T-helper 1 cell treated with Interleukin-12 subunit alpha and Interleukin-12 subunit beta and Interleukin-4 antibody, amounts not matched to agents 30 μg/mL and 1 μg/mL, for 36 hours (primary cell): ENCODE data around the gene RFTN2.
"Not testable (repeated sequence)": the region's sequence is repeated elsewhere in the genome, so short reads cannot be mapped to it uniquely, and the experiment has no call there.

ENCODE experiments used
- H3K27ac Mint-ChIP-seq: one replicate; pipeline ENCODE4 v1.8.0; 2021; ENCODE audit warnings: mild to moderate bottlenecking, mixed read lengths
- H3K27me3 Mint-ChIP-seq: one replicate; pipeline ENCODE4 v1.8.0; 2021; ENCODE audit warnings: low read depth, mixed read lengths
- H3K36me3 Mint-ChIP-seq: one replicate; pipeline ENCODE4 v1.8.0; 2021; ENCODE audit warnings: low read depth, mixed read lengths
- H3K4me1 Mint-ChIP-seq: one replicate; pipeline ENCODE4 v1.8.0; 2021; ENCODE audit warnings: low read depth, mixed read lengths
- H3K4me3 Mint-ChIP-seq: one replicate; pipeline ENCODE4 v1.8.0; 2021; ENCODE audit warnings: mild to moderate bottlenecking, moderate library complexity, mixed read lengths
- H3K9me3 Mint-ChIP-seq: one replicate; pipeline ENCODE4 v1.8.0; 2021; ENCODE audit warnings: mixed read lengths

The RFTN2 gene

DNA sequence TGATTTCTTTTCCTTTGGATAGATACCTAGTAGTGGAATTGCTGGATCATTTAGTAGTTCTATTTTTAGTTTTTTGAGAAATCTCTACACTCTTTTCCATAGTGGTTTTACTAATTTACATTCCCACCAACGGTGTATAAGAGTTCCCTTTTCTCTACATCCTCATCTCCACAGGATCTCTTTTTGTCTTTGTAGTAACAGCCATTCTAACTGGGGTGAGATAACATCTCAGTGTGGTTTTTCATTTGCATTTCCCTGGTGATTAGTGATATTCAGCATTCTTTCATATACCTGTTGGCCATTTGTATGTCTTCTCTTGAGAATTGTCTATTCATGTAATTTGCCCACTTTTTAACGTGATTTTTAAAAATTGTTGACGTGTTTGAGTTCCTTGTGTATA lies 13.8 kb downstream of the RFTN2 start:
- H3K9me3 Mint-ChIP-seq, result peaks cover 5% of the 10 kb centered on the region
- peaks cover 4% of the 10 kb centered on the region for H3K36me3 Mint-ChIP-seq
- no peak overlapping the region for H3K4me3 Mint-ChIP-seq
- H3K4me1 Mint-ChIP-seq, result peaks cover 2% of the 10 kb centered on the region
- peaks cover 9% of the 10 kb centered on the region for H3K27me3 Mint-ChIP-seq
- H3K27ac Mint-ChIP-seq, result no peak overlapping the region

DNA sequence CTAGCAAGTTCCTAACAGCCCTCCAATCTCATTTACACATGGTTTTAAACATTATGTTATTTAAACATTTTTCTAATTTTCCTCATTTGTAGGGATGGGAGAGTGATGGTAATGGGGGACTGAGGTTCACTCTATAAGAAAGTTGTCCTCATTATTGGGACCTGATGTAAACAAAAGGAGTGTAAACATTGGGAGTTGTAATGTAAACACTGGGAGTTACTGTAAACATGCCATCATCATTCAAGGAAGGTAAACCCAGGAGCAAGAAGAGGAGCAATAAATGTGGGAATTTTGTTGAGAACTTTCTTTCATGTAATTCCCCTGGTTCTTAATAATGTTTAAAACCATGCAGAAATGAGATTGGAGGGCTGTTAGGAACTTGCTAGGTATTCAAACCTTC lies 17.8 kb downstream of the RFTN2 start:
- no peak overlapping the region for H3K4me3 Mint-ChIP-seq
- H3K27me3 Mint-ChIP-seq, result peaks cover 4% of the 10 kb centered on the region
- no peaks in the 10 kb centered on the region for H3K9me3 Mint-ChIP-seq
- H3K27ac Mint-ChIP-seq, result no peak overlapping the region
- no peaks in the 10 kb centered on the region for H3K36me3 Mint-ChIP-seq
- H3K4me1 Mint-ChIP-seq, result no peaks in the 10 kb centered on the region

DNA sequence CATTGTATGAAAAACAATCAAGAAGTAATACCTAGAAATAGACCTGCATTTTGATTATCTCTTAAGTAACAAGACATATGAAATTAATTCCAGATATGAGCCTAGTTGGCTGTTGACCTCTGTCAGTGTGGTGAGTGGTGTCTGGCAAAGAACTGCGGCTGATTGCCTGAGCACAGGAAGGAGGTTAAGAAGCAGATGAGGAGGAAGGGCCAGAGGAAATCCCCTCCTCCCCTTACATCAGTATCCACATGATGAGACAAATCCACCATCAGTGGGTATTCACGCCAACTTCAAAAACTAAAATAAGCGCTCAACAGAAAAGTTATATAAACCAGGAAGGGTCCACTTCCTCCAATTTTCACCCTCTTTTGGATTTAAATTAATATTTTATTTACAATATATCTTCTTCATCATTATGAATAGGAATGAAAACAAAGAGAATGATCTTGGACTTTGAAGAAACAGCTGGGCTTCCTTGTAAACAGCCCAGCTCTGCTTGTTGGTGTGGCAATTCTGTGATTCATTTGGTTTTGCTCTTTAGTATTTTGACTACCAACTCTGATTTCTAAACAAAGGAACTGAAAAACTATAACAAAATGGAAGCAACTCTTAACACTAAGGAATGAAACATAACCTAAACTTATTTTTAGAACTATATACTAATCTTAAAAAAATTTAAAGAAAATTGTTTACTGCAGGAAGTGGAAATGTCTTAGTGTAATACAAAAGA lies 27.3 kb downstream of the RFTN2 start:
- H3K27me3 Mint-ChIP-seq, result peaks cover 15% of the 10 kb centered on the region
- no peak overlapping the region for H3K4me3 Mint-ChIP-seq
- no peaks in the 10 kb centered on the region for H3K9me3 Mint-ChIP-seq
- H3K36me3 Mint-ChIP-seq, result no peaks in the 10 kb centered on the region
- no peaks in the 10 kb centered on the region for H3K4me1 Mint-ChIP-seq
- H3K27ac Mint-ChIP-seq, result no peak overlapping the region

DNA sequence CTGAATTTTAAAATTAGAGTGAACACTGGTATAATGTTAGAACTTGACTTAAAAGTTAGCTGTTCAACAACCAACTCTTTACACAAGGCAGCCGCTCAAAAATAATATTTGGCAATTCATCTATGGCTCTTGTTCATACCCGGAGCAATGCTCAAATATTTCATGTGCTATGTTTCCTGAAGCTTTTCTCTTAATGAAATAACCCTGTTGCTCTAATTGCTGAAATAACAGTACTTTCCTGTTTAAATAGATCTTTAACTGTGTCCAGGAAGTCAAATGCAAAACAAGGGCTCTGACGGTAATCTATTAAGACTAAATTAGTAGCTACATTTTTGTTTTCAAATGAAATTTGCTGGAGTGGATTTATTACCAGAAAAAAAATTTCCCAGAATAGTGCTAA lies 33.7 kb downstream of the RFTN2 start:
- Mint-ChIP-seq H3K4me3 (no peak overlapping the region), H3K27ac (no peak overlapping the region), H3K4me1 (no peaks in the 10 kb centered on the region), H3K27me3 (peaks cover 17% of the 10 kb centered on the region), H3K9me3 (no peaks in the 10 kb centered on the region), H3K36me3 (no peaks in the 10 kb centered on the region)

DNA sequence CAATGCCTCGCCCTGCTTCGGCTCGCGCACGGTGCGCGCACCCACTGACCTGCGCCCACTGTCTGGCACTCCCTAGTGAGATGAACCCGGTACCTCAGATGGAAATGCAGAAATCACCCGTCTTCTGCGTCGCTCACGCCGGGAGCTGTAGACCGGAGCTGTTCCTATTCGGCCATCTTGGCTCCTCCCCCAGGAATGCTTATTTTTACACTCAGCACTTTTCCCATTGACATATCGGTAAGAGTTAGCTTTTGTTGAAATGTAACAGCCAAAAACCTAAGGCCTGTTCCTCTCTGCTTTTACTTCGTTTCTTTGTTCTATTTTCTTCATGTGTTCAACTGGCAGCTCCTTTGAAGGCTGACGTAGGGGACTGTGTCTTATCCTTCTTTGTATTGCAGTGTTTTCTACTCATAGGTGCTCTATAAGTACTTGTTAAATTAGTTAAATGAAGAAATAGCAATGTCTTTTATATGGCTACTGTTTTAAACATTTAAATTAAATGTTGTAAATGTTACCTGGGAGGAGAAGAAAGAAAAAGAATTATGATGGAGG lies 34.7 kb downstream of the RFTN2 start:
- Mint-ChIP-seq H3K4me3 (peak overlapping the region; percentile 25), H3K27me3 (peaks cover 10% of the 10 kb centered on the region)
- not testable (repeated sequence) for H3K27ac Mint-ChIP-seq, H3K36me3 Mint-ChIP-seq, H3K9me3 Mint-ChIP-seq, H3K4me1 Mint-ChIP-seq

DNA sequence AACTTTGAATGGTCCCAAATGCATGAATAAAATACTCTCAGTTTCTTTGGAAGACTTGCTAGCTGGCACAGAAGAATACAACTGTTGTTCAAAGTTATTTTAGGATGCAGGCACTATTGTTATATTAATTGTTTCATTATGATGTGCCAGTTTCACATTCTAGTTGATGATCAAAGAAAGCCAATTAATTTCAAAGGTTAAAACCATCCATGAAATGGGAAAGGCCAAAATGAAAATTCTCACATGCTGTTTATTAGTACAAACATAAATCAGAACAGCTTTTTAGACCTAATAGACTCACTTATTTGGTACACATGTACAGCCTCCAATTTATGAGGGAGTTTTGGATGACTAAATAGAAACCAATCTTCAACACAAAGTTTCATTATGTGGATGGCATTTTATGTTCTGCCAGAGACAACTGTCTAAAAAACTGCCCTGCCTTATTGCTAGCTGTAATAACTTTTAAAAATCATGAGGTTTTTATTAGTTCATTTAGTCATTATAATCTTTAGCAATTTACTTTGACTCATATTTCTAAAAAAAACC lies 42.2 kb downstream of the RFTN2 start:
- no peak overlapping the region for H3K27ac Mint-ChIP-seq
- no peaks in the 10 kb centered on the region for H3K27me3 Mint-ChIP-seq
- H3K4me3 Mint-ChIP-seq, result no peak overlapping the region
- no peaks in the 10 kb centered on the region for H3K4me1 Mint-ChIP-seq
- no peaks in the 10 kb centered on the region for H3K36me3 Mint-ChIP-seq
- H3K9me3 Mint-ChIP-seq, result peaks cover 19% of the 10 kb centered on the region

DNA sequence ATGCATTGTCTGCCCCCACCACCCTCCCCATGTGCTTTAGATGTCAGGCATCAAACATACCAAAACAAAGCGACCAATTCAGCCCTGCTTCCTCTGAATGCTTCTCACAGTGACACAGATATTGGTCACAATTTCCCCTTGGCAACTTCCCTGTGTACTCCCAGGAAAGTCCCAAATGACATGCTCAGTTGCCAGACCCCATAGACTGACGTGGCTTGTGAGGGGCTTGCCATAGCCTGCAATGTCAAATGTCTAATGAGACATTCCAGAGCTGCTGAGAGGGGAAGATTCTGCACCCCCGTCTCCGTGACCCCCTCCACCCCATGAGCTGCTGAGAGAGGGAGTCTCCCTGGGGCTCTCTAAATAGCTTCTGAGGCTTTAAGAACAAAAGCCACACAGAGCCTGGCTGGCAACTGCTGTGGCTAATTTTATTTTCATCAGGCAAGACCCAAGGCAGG lies 47.3 kb downstream of the RFTN2 start:
- no peaks in the 10 kb centered on the region for H3K27me3 Mint-ChIP-seq
- H3K27ac Mint-ChIP-seq, result no peak overlapping the region
- H3K9me3 Mint-ChIP-seq, result peaks cover 15% of the 10 kb centered on the region
- H3K4me3 Mint-ChIP-seq, result no peak overlapping the region
- no peaks in the 10 kb centered on the region for H3K4me1 Mint-ChIP-seq
- H3K36me3 Mint-ChIP-seq, result no peaks in the 10 kb centered on the region

DNA sequence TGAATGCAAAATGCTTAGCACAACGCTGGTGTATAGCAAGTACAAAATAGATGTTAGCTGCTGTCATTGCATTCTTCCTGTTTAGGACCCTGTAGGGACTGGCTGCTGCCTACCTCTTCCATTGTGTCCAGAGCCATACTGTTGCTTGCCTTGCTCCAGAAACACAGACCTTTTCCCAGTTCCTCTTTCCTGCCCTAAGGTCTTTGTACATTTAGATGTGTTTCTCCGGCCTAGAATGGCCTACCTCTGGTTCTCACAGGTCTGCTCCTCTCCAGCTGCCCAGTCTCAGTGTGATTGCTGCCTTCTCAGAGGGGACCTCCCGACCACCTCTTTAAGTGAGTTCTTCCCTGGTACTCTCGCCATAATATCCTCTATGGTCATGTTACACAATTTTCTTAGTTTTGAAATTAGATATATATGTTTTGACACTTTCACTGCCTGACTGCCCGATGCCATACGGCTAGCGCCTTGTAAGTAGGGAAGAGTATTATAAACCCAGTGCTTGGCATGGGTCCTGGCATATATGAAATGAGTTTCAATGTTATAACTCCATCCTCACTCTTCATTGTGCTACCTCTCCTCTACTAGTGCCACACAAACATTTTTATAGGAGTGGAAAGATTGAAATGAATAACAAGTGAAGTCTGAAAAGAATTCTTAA lies 48.3 kb downstream of the RFTN2 start:
- no peaks in the 10 kb centered on the region for H3K27me3 Mint-ChIP-seq
- H3K27ac Mint-ChIP-seq, result no peak overlapping the region
- H3K9me3 Mint-ChIP-seq, result peaks cover 6% of the 10 kb centered on the region
- H3K36me3 Mint-ChIP-seq, result no peaks in the 10 kb centered on the region
- H3K4me3 Mint-ChIP-seq, result no peak overlapping the region
- H3K4me1 Mint-ChIP-seq, result no peaks in the 10 kb centered on the region

DNA sequence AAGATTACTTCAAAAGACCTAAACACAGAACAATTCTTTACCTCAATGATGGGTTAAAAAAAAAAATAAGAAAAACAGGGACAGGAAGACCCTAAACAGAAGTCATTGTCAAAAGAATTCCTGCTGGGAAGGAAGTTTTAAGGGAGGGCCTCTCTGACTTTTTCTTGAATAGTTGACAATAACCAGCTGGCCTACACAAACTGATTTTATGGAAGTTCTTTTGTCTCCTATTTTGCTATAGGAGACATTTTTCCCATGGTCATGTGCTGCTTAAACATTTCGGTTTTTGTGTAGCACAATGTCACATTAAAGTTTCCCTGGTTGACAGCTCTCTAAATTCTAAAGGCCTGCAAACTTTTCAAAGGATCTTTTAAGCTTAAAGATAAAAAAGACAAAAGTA lies 55.3 kb downstream of the RFTN2 start:
- H3K27me3 Mint-ChIP-seq, result no peaks in the 10 kb centered on the region

DNA sequence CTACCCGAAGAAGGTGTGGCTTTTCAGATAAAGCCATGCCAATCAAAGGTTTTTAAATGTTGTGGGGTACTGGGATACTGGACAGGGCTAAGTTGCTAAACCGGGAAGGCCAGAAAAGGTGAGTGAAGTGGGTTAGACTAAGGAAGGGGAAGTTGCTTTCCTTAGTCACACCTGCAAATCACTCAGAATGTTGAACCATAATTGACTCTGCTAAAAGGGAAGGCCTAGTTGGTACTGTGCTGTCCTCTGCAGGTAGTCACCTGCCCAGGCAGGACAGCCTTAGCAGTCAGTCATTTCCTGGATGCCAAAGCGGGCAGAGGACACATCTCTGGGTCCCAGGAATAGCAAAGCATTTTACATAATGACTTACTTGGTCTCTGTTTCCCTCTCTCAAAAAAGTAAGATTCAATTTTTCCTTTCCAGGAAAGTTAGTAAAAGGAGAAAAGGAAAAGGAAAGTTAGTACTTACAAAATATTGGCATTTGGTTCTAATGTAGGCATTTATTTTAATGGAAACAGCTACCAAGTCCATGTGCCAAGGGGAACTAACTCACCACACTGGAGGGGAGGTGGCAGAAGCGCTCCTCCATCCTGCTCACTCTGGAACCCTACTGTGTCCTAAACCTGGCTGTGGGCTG lies 60.3 kb downstream of the RFTN2 start:
- H3K4me1 Mint-ChIP-seq, result peaks cover 2% of the 10 kb centered on the region
- H3K4me3 Mint-ChIP-seq, result no peak overlapping the region
- no peak overlapping the region for H3K27ac Mint-ChIP-seq
- no peaks in the 10 kb centered on the region for H3K36me3 Mint-ChIP-seq
- H3K27me3 Mint-ChIP-seq, result peaks cover 7% of the 10 kb centered on the region
- no peaks in the 10 kb centered on the region for H3K9me3 Mint-ChIP-seq

More for the DNA sequence above, 55.3 kb downstream of the RFTN2 start:
- no peak overlapping the region for H3K27ac Mint-ChIP-seq
- H3K4me3 Mint-ChIP-seq, result no peak overlapping the region
- H3K36me3 Mint-ChIP-seq, result no peaks in the 10 kb centered on the region
- no peaks in the 10 kb centered on the region for H3K4me1 Mint-ChIP-seq
- H3K9me3 Mint-ChIP-seq, result no peaks in the 10 kb centered on the region

DNA sequence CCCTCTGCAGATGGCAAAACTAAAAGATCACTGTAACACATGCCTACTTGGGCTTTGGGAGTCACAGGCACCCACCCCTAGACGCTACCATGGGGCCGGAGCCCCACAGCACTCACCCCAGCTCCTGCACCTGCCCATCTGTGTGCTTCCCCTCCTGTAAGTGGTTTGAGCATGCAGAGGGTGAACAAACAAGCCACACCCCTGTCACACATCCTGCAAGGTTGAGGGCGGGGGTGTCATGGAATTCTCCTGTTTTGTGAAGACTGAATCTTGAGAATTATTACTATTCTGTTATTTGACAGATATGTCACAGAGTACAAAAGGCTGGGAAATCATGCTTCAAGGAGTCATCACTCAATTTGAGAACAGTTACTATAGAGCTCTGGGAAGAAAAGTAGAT lies 60.9 kb downstream of the RFTN2 start:
- no peaks in the 10 kb centered on the region for H3K36me3 Mint-ChIP-seq
- no peak overlapping the region for H3K4me3 Mint-ChIP-seq
- no peaks in the 10 kb centered on the region for H3K9me3 Mint-ChIP-seq
- peaks cover 7% of the 10 kb centered on the region for H3K27me3 Mint-ChIP-seq
- peaks cover 2% of the 10 kb centered on the region for H3K4me1 Mint-ChIP-seq
- H3K27ac Mint-ChIP-seq, result no peak overlapping the region

DNA sequence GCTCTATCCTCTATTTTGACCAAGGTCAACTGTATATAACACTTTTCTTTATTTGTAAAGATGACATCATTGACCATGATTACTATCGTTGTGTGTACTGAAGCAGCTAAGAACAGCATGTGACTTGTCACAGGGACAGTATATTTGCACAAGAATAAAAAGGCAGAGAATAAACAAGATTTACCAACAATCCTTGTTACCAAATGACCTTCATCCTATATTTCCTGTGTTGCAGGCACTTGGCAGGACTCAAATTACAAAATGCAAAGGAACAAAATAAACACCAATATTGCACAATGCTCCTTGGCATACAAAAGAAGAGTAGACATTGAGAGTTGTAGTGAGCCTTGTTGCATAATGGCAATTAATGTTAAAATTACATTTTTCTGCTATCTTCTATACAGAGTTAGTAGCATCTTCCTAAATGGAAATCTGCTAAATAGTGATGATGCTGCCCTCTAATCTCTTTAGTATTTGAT lies 61.8 kb downstream of the RFTN2 start:
- Mint-ChIP-seq H3K36me3 (no peaks in the 10 kb centered on the region), H3K9me3 (no peaks in the 10 kb centered on the region), H3K27me3 (peaks cover 7% of the 10 kb centered on the region), H3K27ac (no peak overlapping the region), H3K4me3 (no peak overlapping the region), H3K4me1 (peaks cover 2% of the 10 kb centered on the region)

DNA sequence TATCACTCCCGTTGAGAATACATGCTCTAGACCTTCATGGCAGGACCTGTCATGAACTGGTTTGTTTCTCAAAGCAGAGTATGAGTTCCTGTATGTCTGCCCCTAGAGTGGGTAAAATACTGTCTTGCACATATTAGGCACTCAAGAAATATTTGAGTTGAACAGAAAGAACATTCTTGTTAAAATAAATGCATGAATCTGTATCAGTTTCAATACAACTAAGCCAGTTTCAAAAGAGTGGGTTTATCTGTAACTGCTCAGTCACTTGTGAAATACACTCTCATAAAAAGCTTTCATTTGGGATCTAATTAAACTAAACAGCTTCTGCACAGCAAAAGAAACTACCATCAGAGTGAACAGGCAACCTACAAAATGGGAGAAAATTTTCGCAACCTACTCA lies 69.2 kb downstream of the RFTN2 start:
- Mint-ChIP-seq H3K27me3 (peaks cover 2% of the 10 kb centered on the region), H3K4me1 (no peaks in the 10 kb centered on the region), H3K9me3 (no peaks in the 10 kb centered on the region), H3K36me3 (no peaks in the 10 kb centered on the region), H3K4me3 (no peak overlapping the region), H3K27ac (peak overlapping the region; percentile 10)

DNA sequence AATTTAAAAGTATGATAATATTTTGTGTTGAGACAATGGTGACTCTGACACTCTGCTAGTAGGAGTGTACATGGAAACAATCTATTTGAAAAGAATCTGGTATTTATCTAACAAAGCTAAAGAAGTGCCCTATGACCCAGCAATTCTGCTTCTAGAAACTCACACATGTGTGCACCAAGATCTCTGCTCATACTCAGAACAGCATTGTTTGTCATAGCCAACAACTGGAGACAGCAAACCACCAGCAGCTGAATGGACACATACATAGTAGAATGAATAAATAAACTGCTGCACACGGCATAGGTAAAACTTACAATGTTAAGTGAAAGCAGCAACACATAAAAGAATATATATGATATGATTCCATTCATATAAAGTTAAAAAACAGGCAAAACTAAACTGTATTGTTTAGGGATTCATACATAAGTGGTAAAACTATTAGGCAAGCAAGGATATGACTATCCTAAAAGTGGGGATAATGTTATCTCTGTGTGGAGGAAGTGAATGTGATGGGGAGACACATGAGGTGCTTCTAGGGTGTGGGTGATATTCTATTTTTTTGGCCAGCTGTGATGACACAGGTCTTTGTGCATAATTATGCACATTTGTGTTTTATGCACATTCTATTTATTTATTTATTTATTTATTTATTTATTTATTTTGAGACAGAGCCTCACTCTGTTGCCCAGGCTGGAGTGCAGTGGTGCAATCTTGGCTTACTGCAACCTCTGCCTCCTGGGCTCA lies 71.1 kb downstream of the RFTN2 start:
- H3K27me3 Mint-ChIP-seq, result peaks cover 8% of the 10 kb centered on the region
- H3K4me1 Mint-ChIP-seq, result no peaks in the 10 kb centered on the region
- no peak overlapping the region for H3K27ac Mint-ChIP-seq
- no peaks in the 10 kb centered on the region for H3K36me3 Mint-ChIP-seq
- H3K9me3 Mint-ChIP-seq, result no peaks in the 10 kb centered on the region
- no peak overlapping the region for H3K4me3 Mint-ChIP-seq
